EL (cell line): ENCODE measurements around the gene SH3D19.

Experiments used
- DNase-seq: peaks from one replicate; pipeline ENCODE4 v3.0.0-alpha.2; 2016

Gene SH3D19

DNA sequence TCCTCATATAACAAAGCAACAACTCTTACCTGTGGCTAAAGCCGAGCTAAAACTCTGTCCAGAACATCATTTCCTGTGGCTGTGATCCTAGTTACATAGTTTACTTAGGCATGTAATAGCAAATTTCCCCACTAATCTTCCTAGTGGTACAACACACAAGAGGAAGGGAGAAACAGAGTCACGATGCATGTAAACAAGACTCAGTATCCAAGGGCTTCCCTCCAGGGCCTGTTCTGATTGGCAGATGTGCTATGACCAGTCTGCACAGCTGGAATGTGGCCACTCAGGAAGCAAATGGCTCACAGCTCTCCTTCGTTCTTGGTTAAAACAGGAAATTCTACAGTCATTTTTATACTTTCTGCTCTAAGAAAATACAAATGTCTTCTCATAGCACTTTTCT lies 97.7 kb downstream of the SH3D19 start:
- peak; percentile 62 for DNase-seq

DNA sequence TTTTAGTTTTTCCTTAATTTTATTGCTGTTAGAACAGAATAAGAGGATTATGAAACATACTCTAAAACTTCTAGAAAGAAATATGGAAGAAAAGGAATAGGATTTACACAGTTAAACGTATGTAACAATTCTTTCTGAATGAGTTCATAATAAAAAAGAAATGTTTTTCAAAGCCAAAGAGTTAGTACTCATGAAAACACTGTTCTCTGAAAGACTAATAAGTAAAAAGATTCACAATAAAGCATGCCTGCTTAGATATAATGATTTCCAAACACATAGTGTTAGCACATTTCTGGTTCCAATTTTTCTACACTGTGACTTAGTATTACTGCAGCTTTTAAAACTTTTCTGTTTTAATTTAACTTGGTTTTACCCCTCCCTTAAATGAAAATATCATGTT lies 98.2 kb downstream of the SH3D19 start:
- DNase-seq: no peak

GRCh38 chr4:151226004-151226932 lies 99.1 kb downstream of the SH3D19 start:
- peak; percentile 84 for DNase-seq

GRCh38 chr4:151223465-151223864 lies 101.9 kb downstream of the SH3D19 start:
- no peak for DNase-seq

DNA sequence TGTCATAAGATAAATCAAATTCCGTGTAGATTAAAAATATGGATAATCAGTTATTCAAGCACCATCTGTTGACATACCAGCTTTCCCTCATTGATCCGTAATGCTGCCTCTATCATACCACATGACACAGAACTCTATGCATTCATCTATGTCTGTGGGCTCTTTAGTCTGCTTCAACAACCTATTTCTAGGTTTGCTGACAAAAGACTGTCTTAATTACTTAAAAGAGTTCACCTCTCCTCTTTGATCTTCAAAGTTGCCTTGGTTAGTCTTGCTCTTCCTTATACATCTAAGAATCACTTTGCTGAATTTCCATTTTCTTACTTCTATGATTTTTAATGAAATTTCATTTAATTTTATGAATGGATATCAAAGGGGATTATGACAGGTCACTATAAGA lies 105.5 kb downstream of the SH3D19 start:
- no peak for DNase-seq

DNA sequence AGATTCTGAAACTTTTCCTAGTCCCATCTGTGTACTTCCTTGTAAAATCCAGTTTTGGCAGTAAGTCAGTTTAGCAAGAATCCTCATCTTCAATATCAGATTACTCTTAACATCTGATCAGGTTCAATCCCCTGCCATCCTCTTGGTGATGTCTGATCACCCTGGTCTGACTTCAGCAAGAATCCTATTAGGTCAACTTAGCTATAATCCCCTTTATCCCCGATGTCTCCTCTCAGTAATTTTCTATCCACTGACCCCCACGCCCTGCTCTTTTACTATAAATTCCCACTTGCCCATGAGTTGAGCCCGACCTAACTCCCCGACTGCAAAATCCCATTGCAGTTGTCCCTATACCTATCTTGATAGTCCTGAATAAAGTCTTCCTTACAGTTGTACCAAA lies 106.3 kb downstream of the SH3D19 start:
- DNase-seq: no peak

DNA sequence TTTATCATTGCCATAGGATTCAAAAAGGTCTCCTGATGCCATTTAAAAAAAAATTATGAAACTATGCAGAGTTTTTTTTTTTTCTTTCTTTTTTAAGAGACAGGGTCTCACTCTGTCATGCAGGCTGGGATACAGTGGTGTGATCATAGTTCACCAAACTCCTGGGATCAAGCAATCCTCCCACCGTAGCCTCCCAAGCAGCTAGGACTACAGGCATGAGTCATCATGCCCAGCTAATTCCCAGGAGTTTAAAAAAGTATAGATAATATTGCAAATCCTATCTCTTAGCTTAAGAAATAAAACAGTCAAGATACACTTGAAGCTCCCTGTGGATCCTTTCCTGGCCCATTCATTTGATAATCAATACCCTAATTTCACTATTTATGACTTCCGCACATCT lies 107.1 kb downstream of the SH3D19 start:
- DNase-seq: peak; percentile 52

DNA sequence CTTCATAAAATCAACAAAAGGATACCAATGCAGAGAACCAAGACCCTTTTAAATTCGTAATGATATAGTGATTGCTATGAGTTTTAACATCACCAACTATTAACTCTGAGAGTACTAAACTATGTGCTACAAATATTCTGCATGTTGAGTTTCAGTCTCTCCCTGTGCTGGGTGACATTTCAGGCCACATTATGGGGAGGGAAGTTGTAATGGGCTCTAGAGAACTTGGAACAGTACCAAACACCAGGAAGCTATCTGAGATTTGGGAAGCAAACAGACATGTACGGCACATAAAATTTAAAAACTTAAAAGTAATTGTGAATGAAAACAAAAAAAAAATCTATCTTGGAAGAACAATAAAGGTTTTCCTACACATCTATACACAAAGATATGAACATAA lies 108.1 kb downstream of the SH3D19 start:
- DNase-seq: no peak

DNA sequence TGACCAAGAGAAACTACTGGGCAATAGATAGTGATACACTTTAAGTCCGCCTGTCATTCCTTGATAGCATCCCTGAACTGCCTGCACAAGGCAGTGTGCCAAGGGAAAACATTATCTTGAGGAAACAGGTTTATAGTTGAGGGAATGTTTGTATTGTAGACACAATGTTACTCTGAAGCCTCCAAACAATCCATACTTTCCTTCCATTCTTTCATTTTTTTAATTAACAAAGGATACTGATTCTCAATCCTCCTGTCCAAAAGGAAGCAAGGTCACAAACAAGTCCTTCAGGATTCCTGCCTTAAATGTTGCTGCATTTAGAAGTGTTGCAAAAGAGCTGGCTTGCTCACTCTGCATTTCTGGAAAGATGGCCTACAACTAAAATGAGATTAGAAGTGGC lies 110.1 kb downstream of the SH3D19 start:
- no peak for DNase-seq

DNA sequence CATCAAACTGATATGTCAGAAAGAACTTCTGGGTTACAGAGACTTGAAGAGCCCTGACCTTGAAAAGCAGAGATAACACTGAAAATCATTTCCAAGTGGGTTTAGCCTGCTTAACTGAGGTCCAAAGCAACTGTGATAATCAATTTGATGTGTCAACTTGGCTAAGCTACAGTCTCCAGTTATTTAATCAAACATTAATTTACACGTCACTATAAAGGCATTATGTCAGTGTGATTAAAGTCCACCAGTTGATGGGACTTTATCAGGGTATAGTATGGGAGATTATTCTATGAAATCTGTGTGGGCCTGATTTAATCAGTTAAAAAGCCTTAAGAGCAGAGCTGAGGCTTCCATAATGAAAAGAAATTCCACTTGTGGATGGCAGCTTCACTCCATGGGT lies 117.5 kb downstream of the SH3D19 start:
- DNase-seq: no peak

GRCh38 chr4:151207186-151207585 lies 118.2 kb downstream of the SH3D19 start:
- DNase-seq: no peak

- DNase-seq: no peak
Observed at GRCh38 chr4:151206241-151207005, 119.0 kb downstream of the SH3D19 start.

DNA sequence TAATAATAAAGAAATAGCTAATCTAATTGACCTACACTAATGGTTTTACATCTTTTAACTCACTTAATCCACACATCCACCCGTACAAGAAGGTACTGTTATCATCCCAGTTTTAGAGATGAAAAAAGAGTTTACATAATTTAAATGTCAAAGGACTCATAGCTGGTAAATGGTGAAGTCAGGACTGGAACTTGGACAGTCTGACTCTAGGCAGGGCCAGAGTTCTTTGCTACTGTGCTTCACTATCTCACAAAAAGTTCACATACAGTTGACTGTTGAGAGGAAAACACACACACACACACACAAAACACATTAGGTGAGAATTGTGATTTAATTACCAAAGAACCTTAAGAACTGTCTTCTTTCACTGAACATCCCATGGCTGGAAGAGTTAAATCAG lies 119.7 kb downstream of the SH3D19 start:
- no peak for DNase-seq

- no peak for DNase-seq
Observed at GRCh38 chr4:151204925-151205524, 120.4 kb downstream of the SH3D19 start.

DNA sequence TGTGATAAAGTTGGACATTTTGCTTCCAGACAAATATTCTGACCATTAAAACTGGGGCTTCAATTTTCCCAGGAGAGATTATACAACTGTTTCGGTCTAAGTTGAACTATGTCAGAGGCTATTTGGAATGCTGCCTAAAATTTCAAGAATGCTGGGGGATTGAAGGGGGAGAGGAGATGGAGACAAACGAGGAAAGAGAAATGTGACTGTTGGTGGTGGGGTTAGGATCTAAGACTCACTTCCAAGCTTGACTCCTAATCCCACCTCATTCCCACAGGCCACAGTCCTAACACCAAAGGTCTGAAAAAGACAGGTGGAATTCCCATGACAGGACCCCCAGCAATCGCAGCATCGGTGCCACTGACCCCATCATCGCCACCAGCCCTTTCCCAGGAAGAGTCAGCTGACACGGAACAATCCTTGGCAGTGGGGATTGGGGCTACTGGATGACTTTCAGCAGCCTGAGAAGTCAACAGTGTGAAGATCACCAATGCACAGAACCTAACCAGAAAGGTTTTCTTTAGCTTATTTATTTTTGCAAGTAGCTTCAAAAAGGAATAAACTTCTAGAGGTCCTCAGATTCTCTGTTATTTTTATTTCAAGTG lies 122.5 kb downstream of the SH3D19 start:
- peak; percentile 18 for DNase-seq

- DNase-seq: no peak
Observed at GRCh38 chr4:151202381-151202780, 123.0 kb downstream of the SH3D19 start.

- no peak for DNase-seq
Observed at GRCh38 chr4:151199319-151200190, 125.8 kb downstream of the SH3D19 start.

DNA sequence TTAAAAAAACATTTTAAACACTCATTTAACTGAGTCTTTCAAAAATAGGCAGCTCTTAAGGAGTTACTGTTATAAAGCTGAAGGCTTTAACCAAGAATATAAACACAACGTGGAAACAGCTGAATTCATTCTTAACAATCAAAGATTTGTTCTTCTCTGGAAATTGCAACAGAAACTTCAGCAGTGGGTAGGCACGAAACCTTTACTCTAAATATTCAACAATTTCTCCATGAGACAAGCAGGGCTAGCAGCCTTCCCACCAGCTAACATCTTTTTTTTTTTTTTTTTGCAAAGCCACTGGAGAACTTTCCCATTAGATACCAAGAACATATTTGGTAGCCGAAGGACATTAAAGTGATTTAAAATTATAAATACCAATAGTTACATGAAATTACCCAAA lies 126.7 kb downstream of the SH3D19 start:
- DNase-seq: no peak

- DNase-seq: no peak
Observed at GRCh38 chr4:151197247-151197646, 128.2 kb downstream of the SH3D19 start.

GRCh38 chr4:151195801-151196200 lies 129.6 kb downstream of the SH3D19 start:
- DNase-seq: peak; percentile 59

- DNase-seq: no peak
Observed at GRCh38 chr4:151193414-151193813, 132.0 kb downstream of the SH3D19 start.

- no peak for DNase-seq
Observed at GRCh38 chr4:151192556-151193235, 132.7 kb downstream of the SH3D19 start.
